ENCODE results near the gene CACNA1F. TPM values are rescaled to one million over a fixed set of nuclear protein-coding genes. Genes with fewer than 3 reads are reported as not detected.

Gene CACNA1F
- total RNA-seq, 4 donors from 2014 or later, result under 0.01 to 0.42 (median 0.06) TPM

DNA sequence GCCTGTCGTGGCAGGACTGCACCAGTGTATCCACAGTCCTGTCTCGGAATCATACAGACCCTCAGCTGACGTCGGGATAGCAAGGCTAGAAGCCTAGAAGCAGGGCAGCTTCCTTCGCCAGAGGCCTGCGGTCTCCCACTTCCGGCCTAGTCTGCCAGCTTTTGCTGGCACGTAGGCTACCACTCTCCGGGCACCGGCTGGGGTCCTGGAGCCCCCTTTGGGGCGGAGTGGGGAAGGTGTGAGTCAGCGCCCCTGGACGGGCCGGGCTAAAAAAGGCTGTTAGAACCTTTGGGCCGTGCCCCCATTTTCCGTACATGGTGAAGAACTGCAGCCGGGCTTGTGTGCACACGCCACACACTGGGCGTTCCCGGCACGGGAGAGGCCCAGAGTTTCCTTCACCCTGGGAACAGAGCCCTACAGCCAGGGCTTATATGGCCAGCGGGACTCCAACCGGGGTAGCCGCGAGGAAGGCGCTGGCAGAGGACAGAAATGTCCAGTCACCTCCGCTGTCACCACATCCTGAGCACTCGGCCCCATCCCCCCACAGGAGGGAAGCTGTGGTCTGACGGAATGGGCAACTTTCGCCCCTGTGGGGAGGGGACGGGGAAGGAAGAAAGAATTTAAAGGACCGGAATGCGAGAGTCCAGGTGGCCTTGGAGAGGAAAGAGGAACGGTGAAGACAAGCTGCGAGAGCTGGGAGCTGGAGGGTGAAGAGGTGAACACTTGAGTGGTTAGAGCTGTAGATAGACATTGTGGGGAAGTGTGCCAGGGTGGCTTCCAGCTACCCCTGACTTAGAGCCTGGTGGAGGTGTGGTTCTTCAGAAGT lies 66.0 kb downstream of the CACNA1F start:
- no peaks in the 10 kb centered on the region for H3K36me3 ChIP-seq
- H3K9me3 ChIP-seq, result no peaks in the 10 kb centered on the region
- TF ChIP-seq, protein P1, sequence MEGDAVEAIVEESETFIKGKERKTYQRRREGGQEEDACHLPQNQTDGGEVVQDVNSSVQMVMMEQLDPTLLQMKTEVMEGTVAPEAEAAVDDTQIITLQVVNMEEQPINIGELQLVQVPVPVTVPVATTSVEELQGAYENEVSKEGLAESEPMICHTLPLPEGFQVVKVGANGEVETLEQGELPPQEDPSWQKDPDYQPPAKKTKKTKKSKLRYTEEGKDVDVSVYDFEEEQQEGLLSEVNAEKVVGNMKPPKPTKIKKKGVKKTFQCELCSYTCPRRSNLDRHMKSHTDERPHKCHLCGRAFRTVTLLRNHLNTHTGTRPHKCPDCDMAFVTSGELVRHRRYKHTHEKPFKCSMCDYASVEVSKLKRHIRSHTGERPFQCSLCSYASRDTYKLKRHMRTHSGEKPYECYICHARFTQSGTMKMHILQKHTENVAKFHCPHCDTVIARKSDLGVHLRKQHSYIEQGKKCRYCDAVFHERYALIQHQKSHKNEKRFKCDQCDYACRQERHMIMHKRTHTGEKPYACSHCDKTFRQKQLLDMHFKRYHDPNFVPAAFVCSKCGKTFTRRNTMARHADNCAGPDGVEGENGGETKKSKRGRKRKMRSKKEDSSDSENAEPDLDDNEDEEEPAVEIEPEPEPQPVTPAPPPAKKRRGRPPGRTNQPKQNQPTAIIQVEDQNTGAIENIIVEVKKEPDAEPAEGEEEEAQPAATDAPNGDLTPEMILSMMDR (IDR thresholded peaks at IDR 0.05), result no peak
- TF ChIP-seq EP300 (IDR thresholded peaks at IDR 0.05) (no peak), POLR2AphosphoS5 (IDR thresholded peaks at IDR 0.05) (peak; percentile 89 to 92), POLR2A (IDR thresholded peaks at IDR 0.05; ENCODE audit: low read depth) (no peak)
- no peaks in the 10 kb centered on the region for H3K27me3 ChIP-seq
- WGBS, result 35% methylated on average over 20 of the region's 35 CpGs
- peak overlapping the region; percentile 47 to 60 (median 52) for H3K4me3 ChIP-seq
- peaks cover 3 to 49% (median 31%) of the 10 kb centered on the region in 4 donors for H3K4me1 ChIP-seq
- peak overlapping the region; percentile 86 to 91 (median 90) for H3K27ac ChIP-seq (replicated peaks in 1 of 4)
- no peak for DNase-seq (ENCODE audit: extremely low spot score)
- intact Hi-C loops (cut with DNase I), result loop anchor here (10.0 kb wide), 1 partner anchor 1512 kb away; the partner anchor contains the start of genes ELK1 and UXT

DNA sequence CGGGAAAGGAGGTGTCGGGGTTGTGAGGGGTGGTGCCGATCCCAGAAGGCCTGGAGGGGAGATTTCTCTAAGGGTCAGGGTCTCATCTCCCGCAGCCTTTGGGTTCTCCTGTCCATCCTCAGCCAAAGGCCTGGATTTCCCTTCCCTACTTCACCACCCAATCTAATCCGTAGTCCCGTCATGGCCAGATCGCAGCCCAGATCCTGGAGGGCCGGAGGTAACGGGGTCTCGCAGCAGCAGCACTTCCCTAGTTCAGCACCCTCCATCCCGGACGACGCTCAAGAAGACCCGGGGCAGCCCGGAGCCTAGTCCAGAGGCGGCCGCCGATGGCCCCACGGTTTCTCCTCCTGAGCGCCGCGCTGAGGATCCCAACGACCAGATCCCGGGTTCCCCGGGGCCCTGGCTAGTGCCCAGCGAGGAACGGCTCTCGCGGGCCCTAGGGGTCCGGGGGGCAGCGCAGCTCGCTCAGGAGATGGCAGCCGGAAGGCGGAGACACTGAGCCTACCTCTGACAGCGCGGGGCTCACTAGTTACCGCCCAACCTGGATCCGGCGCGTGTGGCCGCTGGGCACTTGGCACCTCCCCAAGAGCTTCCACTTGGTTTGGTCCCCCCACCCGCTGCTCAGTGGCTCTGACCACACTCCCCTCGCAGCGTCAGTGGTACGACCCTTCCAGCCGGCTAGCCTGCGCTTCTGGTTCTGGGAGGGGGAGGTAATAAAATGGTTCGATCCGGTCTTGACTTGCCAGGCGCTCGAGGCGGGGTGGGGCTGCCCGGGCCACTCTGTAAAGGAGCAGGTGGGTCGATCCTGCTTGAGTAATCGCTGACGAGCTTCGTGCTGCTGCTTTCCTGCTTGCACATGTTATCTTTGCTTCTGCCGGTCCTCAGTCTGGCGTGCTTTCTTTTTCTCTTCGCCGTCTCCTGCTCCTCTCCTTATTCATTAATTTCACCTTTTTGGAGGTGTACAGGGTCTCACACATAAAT lies 66.9 kb downstream of the CACNA1F start:
- Histone ChIP-seq H3K9me3 (no peaks in the 10 kb centered on the region), H3K4me1 (peaks cover 3 to 49% (median 31%) of the 10 kb centered on the region in 4 donors), H3K27ac (replicated peaks in 1 of 4) (peak overlapping the region; percentile 86 to 91 (median 90)), H3K27me3 (no peaks in the 10 kb centered on the region), H3K36me3 (no peaks in the 10 kb centered on the region), H3K4me3 (peak overlapping the region; percentile 47 to 60 (median 52))
- TF ChIP-seq, protein P1 (IDR thresholded peaks at IDR 0.05), result peak in 2 of 3 experiments; percentile 21 to 33
- TF ChIP-seq POLR2A (IDR thresholded peaks at IDR 0.05; ENCODE audit: low read depth) (peak; percentile 19), EP300 (IDR thresholded peaks at IDR 0.05) (no peak), POLR2AphosphoS5 (IDR thresholded peaks at IDR 0.05) (peak; percentile 51 to 58)
- intact Hi-C loops (cut with DNase I), result loop anchor here (10.0 kb wide), 1 partner anchor 1511 kb away; the partner anchor contains the start of genes ELK1 and UXT
- DNase-seq (ENCODE audit: extremely low spot score), result peak; percentile 93
- WGBS, result 38% methylated on average over 27 of the region's 61 CpGs

DNA sequence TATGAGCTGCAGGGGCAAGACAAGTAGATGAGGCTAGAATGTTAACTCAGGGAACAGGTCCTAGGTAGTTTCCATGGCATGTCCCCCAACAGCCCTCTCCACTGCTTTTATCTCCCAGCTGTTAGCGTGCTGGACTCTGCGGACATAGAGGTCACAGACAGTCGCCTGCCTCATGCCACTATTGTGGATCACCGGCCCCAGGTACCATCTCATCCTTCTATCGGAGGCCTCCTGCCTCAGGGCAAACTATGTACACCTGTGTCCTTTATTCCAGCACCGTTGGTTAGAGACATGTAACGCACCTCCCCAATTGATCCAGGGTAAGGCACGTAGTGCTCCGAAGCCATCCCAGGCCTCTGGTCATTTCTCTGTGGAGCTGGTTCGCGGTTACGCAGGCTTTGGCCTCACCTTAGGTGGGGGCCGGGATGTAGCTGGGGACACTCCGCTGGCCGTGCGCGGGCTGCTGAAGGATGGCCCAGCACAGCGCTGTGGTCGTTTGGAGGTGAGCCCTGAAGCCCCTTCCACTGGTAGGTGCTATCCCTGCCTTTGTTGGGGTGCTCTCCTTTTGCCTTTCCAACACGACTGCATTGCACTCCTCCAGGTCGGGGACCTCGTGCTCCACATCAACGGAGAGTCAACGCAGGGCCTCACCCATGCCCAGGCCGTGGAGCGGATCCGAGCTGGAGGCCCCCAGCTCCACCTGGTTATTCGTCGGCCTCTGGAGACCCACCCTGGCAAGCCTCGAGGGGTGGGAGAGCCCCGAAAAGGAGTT lies 68.4 kb downstream of the CACNA1F start:
- no peak for DNase-seq (ENCODE audit: extremely low spot score)
- 83% methylated on average over 16 of the region's 31 CpGs for WGBS
- intact Hi-C loops (cut with DNase I), result loop anchor here (10.0 kb wide), 1 partner anchor 1510 kb away; the partner anchor contains the start of genes ELK1 and UXT

More for the DNA sequence above, 68.4 kb downstream of the CACNA1F start:
- TF ChIP-seq, protein P1 (IDR thresholded peaks at IDR 0.05), result no peak
- TF ChIP-seq EP300 (IDR thresholded peaks at IDR 0.05), result no peak
- no peak for TF ChIP-seq POLR2A (IDR thresholded peaks at IDR 0.05; ENCODE audit: low read depth)
- no peak for TF ChIP-seq POLR2AphosphoS5 (IDR thresholded peaks at IDR 0.05)
- H3K4me3 ChIP-seq, result no peak overlapping the region
- H3K4me1 ChIP-seq, result peaks cover 3 to 45% (median 29%) of the 10 kb centered on the region in 4 donors
- H3K36me3 ChIP-seq, result no peaks in the 10 kb centered on the region
- H3K27ac ChIP-seq (replicated peaks in 1 of 4), result peak overlapping the region; percentile 86 to 91 (median 90)
- no peaks in the 10 kb centered on the region for H3K27me3 ChIP-seq
- H3K9me3 ChIP-seq, result no peaks in the 10 kb centered on the region
